Aorta (tissue), 5 donors: ENCODE data around the gene RNF4. TPM values are rescaled to one million over a fixed set of nuclear protein-coding genes. Genes with fewer than 3 reads are reported as not detected.

Experiments used
- ATAC-seq: fragments of 200-7000 bp; cut with Tn5 transposase; one replicate; pipeline ENCODE4 v1.9.1; 2022; ENCODE audit warnings: moderate library complexity; ENCODE audit not compliant: low FRiP score
- DNase-seq, 2 donors: peaks; one replicate each; pipeline ENCODE4 v3.0.0-alpha.2; 2020
- H3K27ac ChIP-seq, 2 donors: one replicate each; pipeline ENCODE4 v1.5.1; 2013; ENCODE audit warnings: low read length in 2 of 2, mild to moderate bottlenecking in 2 of 2, moderate library complexity in 2 of 2, control low read depth in 1 of 2, inconsistent platforms in 1 of 2, low read depth in 1 of 2
- H3K27me3 ChIP-seq, 2 donors: one replicate each; pipeline ENCODE4 v1.6.1; 2013; ENCODE audit warnings: control low read depth in 1 of 2, low read length in 1 of 2, mild to moderate bottlenecking in 1 of 2, moderate library complexity in 1 of 2; ENCODE audit not compliant: insufficient read depth in 2 of 2, control insufficient read depth in 1 of 2
- H3K36me3 ChIP-seq, 2 donors: one replicate each; pipeline ENCODE4 v1.6.1; 2013; ENCODE audit warnings: control low read depth in 1 of 2, low read length in 1 of 2, mild to moderate bottlenecking in 1 of 2; ENCODE audit not compliant: insufficient read depth in 2 of 2, control insufficient read depth in 1 of 2
- H3K4me1 ChIP-seq, 2 donors: one replicate each; pipeline ENCODE4 v1.6.1; 2013; ENCODE audit warnings: low read length in 2 of 2, control low read depth in 1 of 2, mild to moderate bottlenecking in 1 of 2, moderate library complexity in 1 of 2; ENCODE audit not compliant: insufficient read depth in 2 of 2, control insufficient read depth in 1 of 2
- H3K4me3 ChIP-seq, 2 donors: one replicate each; pipeline ENCODE4 v1.5.1; 2013; ENCODE audit warnings: low read length in 2 of 2, control low read depth in 1 of 2, mild to moderate bottlenecking in 1 of 2
- H3K9me3 ChIP-seq: one replicate; pipeline ENCODE4 v1.6.1; 2013; ENCODE audit warnings: mild to moderate bottlenecking, low read length; ENCODE audit not compliant: control insufficient read depth
- WGBS, 2 donors: extraction: QIAGEN DNeasy Blood & Tissue Kit; methylation state at CpG; one replicate each; pipeline ENCODE4 v1.1.7; 2013; 5-methylcytosine and 5-hydroxymethylcytosine counted together
- intact Hi-C, 2 donors: fragments of 100-400 bp; cut with DNase I; formaldehyde crosslinking; loops; one replicate each; pipeline versions ENCODE4 v1.14.2 to v1.15.0; 2022
- polyA plus RNA-seq, 2 donors: library from polyadenylated mRNA; stranded (reverse); fragments of 200-250 nt; gene quantifications; one replicate each; pipeline ENCODE4 v1.2.3, GENCODE V29; 2013
- total RNA-seq, 2 donors: library from RNA; stranded (reverse); fragmentation: NEBNext Ultra II Directional; extraction: Animal tissue kit (Norgen Biotek cat#: 25700); gene quantifications; one replicate each; pipeline ENCODE4 v1.2.1, GENCODE V29; 2021
- donor health status: healthy with polysubstance abuse.
- donor health status: Bipolar disorder and iron deficiency.
- donor health status: DM: no; HTN: no; CAD: no.
- donor health status: DM: no; HTN: no; CAD: no.
- donor health status: DM: yes; HTN: yes; CAD: no.

RNF4 gene
- total and polyA plus RNA-seq, 4 donors = 18.9 to 52.5 (median 35.9) TPM

DNA sequence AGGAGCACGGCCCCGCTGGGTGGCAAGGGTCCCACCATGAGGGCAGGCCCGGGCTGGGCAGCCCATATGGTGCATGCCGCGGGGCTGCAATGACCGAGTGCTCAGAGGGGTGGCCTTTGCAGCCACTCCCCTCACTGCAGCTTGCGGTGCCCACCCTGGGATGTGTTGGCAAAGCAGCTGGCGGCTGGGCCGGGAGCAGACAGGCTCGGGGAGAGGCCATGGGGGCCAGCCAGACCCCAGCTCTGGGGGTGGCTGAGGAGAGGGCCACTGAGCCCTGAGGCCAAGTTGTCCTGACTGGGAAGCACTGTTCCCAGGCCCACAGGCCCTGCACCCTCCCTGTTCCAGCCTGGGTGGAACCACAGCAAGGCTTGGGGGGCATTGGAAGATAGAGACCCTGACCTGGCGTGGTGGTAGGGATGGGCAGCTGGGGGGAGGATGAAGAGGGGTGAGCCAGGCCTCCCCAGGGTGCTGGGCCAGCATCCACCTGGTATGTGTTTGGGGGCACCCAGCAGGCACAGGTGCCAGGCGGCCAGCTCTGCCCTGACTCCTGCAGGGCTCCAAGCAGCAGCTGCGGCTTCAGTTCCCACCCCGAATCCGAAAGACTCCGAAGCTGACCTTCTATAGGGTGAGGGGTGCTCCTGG lies 18.4 kb upstream of the RNF4 start:
- intact Hi-C loops = no loop called here
- WGBS, 2 donors = 85 to 92% methylated on average over 16 of the region's 16 CpGs
- DNase-seq = peak; percentile 29 to 64

DNA sequence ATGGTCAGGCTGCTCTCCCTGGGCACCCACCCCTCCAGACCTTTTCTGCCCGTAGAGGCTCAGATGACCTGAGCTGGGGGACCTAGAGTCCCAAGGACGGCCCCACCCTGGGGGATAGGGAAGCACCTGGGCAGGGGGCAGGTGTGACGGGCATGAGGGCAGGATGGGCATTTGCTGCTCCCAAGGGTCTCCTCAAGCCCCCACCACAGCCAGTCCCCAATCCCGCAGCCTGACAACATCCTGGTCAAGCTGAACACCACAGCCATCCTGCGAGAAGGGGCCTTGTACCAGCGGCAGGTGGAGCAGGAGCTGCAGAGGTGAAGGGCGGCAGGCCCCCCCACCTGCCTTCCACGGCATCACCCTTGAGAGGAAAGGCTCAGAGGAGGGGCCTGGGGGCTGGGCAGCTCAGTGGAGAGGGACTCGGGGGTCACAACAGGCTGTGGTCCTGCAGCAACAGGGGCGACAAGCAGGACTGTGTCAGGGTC lies 17.8 kb upstream of the RNF4 start:
- DNase-seq = peak; percentile 27 to 65
- WGBS, 2 donors = 83 to 86% methylated on average over 9 to 10 of the region's 10 CpGs
- H3K4me3 ChIP-seq = no peak overlapping the region
- H3K27me3 ChIP-seq = no peaks in the 10 kb centered on the region
- ATAC-seq = no peak
- no peaks in the 10 kb centered on the region for H3K9me3 ChIP-seq
- intact Hi-C loops = no loop called here
- no peak overlapping the region for H3K27ac ChIP-seq
- H3K36me3 ChIP-seq = no peaks in the 10 kb centered on the region
- no peaks in the 10 kb centered on the region for H3K4me1 ChIP-seq

More for the DNA sequence above, 18.4 kb upstream of the RNF4 start:
- Histone ChIP-seq H3K9me3 (no peaks in the 10 kb centered on the region), H3K36me3 (no peaks in the 10 kb centered on the region), H3K4me1 (no peaks in the 10 kb centered on the region), H3K27me3 (no peaks in the 10 kb centered on the region), H3K4me3 (no peak overlapping the region), H3K27ac (no peak overlapping the region)
- ATAC-seq = no peak

DNA sequence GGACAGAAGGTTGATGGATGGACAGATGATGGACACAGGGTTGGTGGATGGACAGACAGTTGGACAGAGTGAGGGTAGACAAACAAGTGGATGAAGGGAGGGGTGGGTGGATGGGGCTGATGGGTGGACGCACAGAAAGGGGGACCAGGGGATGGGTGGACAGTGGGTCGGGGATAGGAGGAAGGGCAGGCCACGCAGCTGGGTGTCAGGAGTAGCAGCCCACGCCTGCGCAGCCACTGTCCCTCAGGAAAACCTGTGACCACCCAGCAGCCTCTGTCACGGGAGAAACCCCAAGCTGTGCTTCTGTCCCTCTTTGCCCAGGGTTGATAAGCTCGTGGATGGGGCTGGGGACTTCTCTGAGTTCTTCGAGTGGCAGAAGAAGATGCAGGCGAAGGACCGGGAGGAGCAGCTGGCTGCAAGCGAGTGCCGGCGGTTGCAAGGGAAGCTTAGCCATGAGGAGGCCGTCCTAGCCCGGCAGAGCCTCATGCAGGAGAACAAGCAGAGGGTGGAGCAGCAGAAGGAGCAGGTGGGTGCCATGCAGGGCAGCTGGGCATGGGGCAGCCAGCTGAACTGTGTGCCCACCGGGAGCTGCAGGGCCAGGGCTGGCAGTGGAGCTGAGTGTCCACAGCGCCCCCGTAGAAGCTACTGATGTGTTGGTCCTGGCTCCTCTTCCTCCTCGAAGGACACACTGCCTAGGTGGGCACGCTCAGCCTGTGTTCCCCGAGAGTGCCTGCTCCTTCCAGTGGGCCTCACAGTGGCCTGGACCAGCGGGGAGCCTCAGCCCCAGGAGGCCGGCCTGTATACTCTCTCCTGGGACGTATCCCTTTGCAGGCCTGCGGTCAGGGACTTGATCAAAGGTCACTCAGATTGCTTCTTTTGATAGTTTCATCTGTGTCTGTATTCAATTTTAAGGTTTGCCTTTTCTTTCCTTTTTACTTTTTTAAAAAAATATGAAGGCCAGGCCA lies 16.8 kb upstream of the RNF4 start:
- no peaks in the 10 kb centered on the region for H3K27me3 ChIP-seq
- H3K27ac ChIP-seq = no peak overlapping the region
- intact Hi-C loops = no loop called here
- whole genome bisulfite sequencing, 2 donors = 82 to 85% methylated on average over 25 of the region's 25 CpGs
- ATAC-seq (peak; percentile 37), DNase-seq (peak; percentile 32 to 73)
- no peak overlapping the region for H3K4me3 ChIP-seq
- no peaks in the 10 kb centered on the region for H3K4me1 ChIP-seq
- H3K9me3 ChIP-seq = no peaks in the 10 kb centered on the region
- H3K36me3 ChIP-seq = no peaks in the 10 kb centered on the region

DNA sequence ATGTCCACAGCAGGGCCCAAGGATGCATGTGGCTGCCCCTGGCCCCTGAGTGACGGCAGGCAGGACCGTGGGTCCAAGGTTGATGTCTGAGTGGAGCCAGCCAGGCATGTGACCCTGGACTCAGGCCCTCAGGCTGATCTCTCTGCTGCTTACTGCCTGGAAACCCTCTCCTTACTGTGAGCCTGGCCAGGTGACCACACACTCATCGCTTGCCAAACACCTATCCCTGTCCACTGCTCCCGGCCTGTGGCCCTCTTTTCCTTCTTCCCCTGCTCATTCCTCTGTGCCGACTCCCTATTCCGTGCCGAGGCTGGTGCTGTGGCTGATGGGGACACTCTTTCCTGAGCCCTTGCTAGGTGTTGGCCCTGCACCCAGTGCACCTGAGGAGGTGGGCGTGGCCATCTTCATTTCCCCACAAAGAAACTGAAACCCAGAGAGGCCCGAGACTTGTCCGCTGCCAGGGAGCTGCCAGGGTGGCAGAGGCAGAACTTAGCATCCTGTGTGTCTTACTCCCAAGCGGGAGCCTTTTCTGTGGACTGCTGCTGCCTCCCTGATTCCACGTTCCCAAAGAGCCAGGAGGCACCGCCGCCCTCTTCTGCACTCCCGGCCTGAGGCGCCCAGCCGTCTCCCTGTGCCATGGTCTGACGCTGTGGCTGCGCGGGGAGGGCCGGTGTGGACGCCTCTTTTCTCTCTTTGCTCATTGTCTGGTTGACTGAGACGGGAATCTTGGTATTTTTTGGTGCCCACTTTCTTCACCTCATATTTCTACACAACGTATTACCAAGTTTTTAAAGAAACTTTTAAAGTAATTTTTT lies 11.2 kb upstream of the RNF4 start:
- ATAC-seq = no peak
- Histone ChIP-seq H3K27ac (no peak overlapping the region), H3K9me3 (no peaks in the 10 kb centered on the region), H3K4me3 (no peak overlapping the region), H3K4me1 (no peaks in the 10 kb centered on the region), H3K27me3 (no peaks in the 10 kb centered on the region), H3K36me3 (no peaks in the 10 kb centered on the region)
- 86 to 91% methylated on average over 24 of the region's 24 CpGs for WGBS, 2 donors
- DNase-seq = peak in 1 of 2 donors; percentile 68
- intact Hi-C loops = no loop called here

DNA sequence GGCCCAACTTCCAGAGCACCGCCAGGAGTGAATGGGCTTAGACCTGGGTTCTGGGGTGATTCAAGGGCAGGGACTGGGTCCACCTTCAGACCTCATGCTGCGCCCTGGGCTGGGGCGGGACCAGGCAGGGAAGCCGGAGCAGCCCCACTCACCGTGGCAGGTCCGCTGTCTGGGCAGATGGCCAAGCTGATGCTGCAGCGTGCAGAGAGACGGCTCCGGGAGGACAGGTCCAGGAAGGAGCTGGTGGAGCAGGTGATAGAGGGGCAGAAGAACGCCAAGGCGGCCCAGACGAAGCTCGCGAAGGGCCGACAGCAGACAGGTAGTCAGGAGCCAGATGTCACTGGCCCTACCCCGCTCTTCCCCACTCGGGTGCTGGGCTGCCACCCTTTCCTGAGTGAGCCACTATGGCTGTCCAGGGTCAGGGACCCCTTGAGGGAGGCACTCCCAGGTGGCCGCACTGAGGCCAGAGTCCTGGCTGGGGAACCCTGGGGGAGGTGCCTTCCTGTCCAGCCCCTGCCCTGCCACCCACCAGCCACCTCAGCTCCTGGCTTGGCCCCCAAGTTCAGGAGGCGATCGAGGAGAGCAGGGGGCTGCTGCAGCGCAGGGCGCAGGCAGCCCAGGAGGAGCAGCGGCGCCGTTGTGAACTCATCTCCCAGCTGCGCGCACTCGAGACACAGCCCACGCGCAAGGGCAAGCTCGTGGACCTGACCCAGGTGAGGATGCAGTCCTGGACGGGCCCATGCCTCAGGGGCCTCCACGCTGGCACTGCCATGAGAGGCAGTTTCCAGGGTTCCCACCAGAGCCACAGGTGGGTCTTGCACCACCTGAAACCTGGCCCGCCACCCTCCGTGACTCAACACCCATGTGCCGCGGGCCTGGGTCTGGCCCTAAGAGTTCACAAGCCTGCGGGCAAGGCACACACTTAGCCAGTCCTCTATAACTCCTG lies 10.1 kb upstream of the RNF4 start:
- Histone ChIP-seq H3K4me1 (no peaks in the 10 kb centered on the region), H3K4me3 (no peak overlapping the region), H3K9me3 (no peaks in the 10 kb centered on the region), H3K27me3 (no peaks in the 10 kb centered on the region), H3K36me3 (no peaks in the 10 kb centered on the region), H3K27ac (no peak overlapping the region)
- peak in 1 of 2 donors; percentile 63 for DNase-seq
- 87 to 89% methylated on average over 38 of the region's 38 CpGs for WGBS, 2 donors
- intact Hi-C loops = no loop called here
- no peak for ATAC-seq

DNA sequence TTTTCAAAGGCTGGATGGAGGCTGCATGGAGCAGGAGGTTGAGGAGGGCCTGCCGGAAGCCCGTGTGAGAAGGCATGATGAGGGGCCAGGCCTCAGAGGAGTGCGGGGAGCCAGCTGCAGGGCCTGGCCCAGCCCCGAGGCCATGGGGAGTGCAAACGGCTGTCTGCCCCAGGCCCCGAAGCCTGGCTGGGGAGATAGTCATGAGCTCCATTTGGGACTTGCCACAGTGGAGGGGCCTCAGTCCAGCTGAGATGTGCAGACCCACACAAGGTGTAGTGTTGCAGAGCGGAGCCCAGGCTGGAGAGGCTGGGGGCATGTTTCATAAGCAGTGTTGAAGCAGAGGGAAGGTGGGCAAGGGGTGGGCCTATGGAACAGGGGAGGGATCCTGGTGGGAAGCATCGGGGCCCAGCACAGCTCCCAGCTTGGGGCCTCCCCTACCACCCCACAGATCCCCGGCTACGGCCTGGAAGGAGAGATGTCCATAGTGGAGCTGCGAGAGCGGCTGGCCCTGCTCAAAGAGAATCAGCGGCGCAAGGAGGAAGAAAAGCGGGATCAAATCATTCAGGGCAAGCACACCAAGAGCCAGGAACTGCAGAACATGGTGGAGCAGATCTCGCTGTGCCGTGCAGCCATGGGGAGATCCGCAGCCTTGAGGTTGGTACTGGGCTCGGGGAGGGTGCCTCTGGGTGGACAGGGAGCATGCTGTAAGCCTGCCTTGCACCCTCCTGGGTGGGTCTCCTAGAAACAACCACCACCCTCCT lies 9.1 kb upstream of the RNF4 start:
- H3K4me3 ChIP-seq = no peak overlapping the region
- intact Hi-C loops = loop anchor here in 1 of 2 donors (10.0 kb wide), 1 partner anchor 205 kb away; no protein-coding TSS in a partner anchor
- 93 to 97% methylated on average over 19 of the region's 19 CpGs for WGBS, 2 donors
- no peak overlapping the region for H3K27ac ChIP-seq
- H3K9me3 ChIP-seq = no peaks in the 10 kb centered on the region
- no peaks in the 10 kb centered on the region for H3K36me3 ChIP-seq
- peak in 1 of 2 donors; percentile 61 for DNase-seq
- ATAC-seq = no peak
- no peaks in the 10 kb centered on the region for H3K4me1 ChIP-seq
- no peaks in the 10 kb centered on the region for H3K27me3 ChIP-seq

DNA sequence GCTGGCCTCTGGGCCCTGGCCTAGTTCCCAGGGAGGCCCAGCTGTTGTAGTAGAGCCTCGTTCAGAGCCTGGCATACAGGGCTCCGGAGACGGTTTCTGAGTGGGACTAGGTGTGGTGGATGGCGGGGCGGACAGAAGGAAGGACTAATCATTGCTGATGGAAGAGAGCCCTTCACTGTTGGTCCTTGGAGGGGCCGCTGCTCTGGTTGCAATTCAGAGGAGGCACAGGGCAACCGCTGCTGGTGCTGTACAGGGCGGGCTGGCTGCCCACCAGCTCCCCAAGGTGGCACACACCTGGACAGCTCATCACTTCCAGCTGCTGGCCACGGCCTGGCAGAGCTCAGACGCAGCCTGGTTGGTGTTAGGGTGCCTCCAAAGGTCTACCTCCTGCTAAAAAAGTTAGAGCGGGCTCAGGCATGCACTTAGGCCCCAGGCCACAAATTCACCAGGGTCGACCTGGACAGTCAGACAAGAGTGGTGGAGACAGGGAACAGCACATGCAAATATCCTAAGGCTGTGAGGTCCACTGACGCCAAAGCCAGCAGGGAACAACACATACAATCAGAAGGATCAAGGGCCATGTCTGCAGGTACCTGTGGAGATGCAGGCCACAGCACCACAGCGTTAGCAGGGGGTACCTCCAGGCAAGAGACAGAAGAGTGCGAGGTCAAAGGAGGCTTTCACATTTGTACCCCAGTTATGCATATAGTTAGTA lies 7.5 kb upstream of the RNF4 start:
- DNase-seq = peak in 1 of 2 donors; percentile 37
- H3K27me3 ChIP-seq = no peaks in the 10 kb centered on the region
- intact Hi-C loops = loop anchor here in 1 of 2 donors (10.0 kb wide), 1 partner anchor 207 kb away; no protein-coding TSS in a partner anchor

More for the DNA sequence above, 7.5 kb upstream of the RNF4 start:
- no peak for ATAC-seq
- WGBS, 2 donors = 89 to 94% methylated on average over 15 of the region's 15 CpGs
- H3K4me1 ChIP-seq = no peaks in the 10 kb centered on the region
- no peaks in the 10 kb centered on the region for H3K9me3 ChIP-seq
- no peak overlapping the region for H3K4me3 ChIP-seq
- H3K36me3 ChIP-seq = no peaks in the 10 kb centered on the region
- H3K27ac ChIP-seq = no peak overlapping the region
